K562 (cell line): ENCODE results near the gene ABHD8. TPM values are rescaled to one million over a fixed set of nuclear protein-coding genes. Genes with fewer than 3 reads are reported as not detected.

ENCODE experiments used
- BMI1 ChIP-seq: fragments of 150-350 bp; IDR thresholded peaks from 2 replicates; pipeline ENCODE4 v1.6.1; 2014; ENCODE audit warnings: low read length
- EHMT2 ChIP-seq: fragments of 450-650 bp; IDR thresholded peaks from 2 replicates; pipeline ENCODE4 v1.6.1; 2018; ENCODE audit warnings: antibody characterized with exemption
- FOXP1 ChIP-seq: sonication (generic); formaldehyde crosslinking; IDR thresholded peaks from 2 replicates; pipeline ENCODE4 v1.8.0; 2022; ENCODE audit warnings: mild to moderate bottlenecking, missing genetic modification reagents
- GATAD2A ChIP-seq: fragments of 450-650 bp; IDR thresholded peaks from 2 replicates; pipeline ENCODE4 v1.6.1; 2017
- JUNB ChIP-seq: fragments of 450-650 bp; formaldehyde crosslinking; conservative IDR thresholded peaks from 2 replicates; pipeline ENCODE4 v1.4.0; 2020; ENCODE audit warnings: mild to moderate bottlenecking
- LCOR ChIP-seq: sonication (generic); formaldehyde crosslinking; IDR thresholded peaks from 2 replicates; pipeline ENCODE4 v1.8.0; 2022; ENCODE audit warnings: mild to moderate bottlenecking, missing genetic modification reagents
- NFXL1 ChIP-seq: fragments of 450-650 bp; formaldehyde crosslinking; IDR thresholded peaks from 2 replicates; pipeline ENCODE4 v1.4.0; 2021; ENCODE audit warnings: mild to moderate bottlenecking
- THRAP3 ChIP-seq: fragments of 450-650 bp; IDR thresholded peaks from 2 replicates; pipeline ENCODE4 v1.6.1; 2016; ENCODE audit warnings: mild to moderate bottlenecking, inconsistent platforms, borderline replicate concordance
- TRIM24 ChIP-seq, 2 experiments: fragments of 450-650 bp; IDR thresholded peaks; 2 replicates each; pipeline ENCODE4 v1.6.1; 2016
- ZNF143 ChIP-seq: sonication (generic); formaldehyde crosslinking; IDR thresholded peaks from 2 replicates; pipeline ENCODE4 v1.9.0; 2022; ENCODE audit warnings: mild to moderate bottlenecking, missing genetic modification reagents
- ZNF239 ChIP-seq: fragments of 250-450 bp; sonication (Bioruptor Pico); IDR thresholded peaks from 2 replicates; pipeline ENCODE4 v1.4.0; 2020; ENCODE audit warnings: mild to moderate bottlenecking
- ZNF561 ChIP-seq: fragments of 450-650 bp; formaldehyde crosslinking; conservative IDR thresholded peaks from 2 replicates; pipeline ENCODE4 v1.4.0; 2020; ENCODE audit warnings: mild to moderate bottlenecking, moderate library complexity
- polyA plus RNA-seq, 8 experiments: library from polyadenylated mRNA; depleted of rRNA in 4 of 8; stranded (reverse) in 5 of 8; unstranded in 3 of 8; fragments of >200 nt; fragmentation: Nextera tagmentation in 2 of 8; fragmentation: Illumina TruSeq in 1 of 8; extraction: Ambion mirVana in 2 of 8; extraction: Trizol in 1 of 8; gene quantifications; 2 replicates each; pipeline versions ENCODE4 v1.2.1 to v1.2.3, GENCODE V29; 2011 to 2014; ENCODE audit warnings: inconsistent platforms in 1 of 8, missing spikeins in 1 of 8
- total RNA-seq, 7 experiments: library from RNA; depleted of rRNA in 6 of 7; stranded (reverse); fragments of >200 nt in 6 of 7; fragmentation: Illumina TruSeq in 2 of 7; extraction: Trizol in 2 of 7; gene quantifications; 2 replicates each; pipeline versions ENCODE4 v1.2.1 to v1.2.3, GENCODE V29; 2011 to 2021; ENCODE audit warnings: low replicate concordance in 1 of 7
- TF ChIP-seq, protein P1 (sequence below), 2 experiments: IDR thresholded peaks in 1 of 2; conservative IDR thresholded peaks in 1 of 2; 2 replicates each; pipeline ENCODE4 v1.6.1; 2016; ENCODE audit warnings: low read depth in 2 of 2, mild to moderate bottlenecking in 1 of 2, missing compliant biosample characterization in 1 of 2, missing genetic modification characterization in 1 of 2, moderate library complexity in 1 of 2
- TF ChIP-seq, protein P2 (sequence below), 2 experiments: IDR thresholded peaks; 2 replicates each; pipeline ENCODE4 v1.6.1; 2011; ENCODE audit warnings: borderline replicate concordance in 1 of 2, control low read depth in 1 of 2, low read depth in 1 of 2, low read length in 1 of 2, mild to moderate bottlenecking in 1 of 2, mixed read lengths in 1 of 2, moderate library complexity in 1 of 2; ENCODE audit not compliant: insufficient read depth in 1 of 2, insufficient read length in 1 of 2, poor library complexity in 1 of 2, severe bottlenecking in 1 of 2; ENCODE audit errors: extremely low read depth in 1 of 2
- TF ChIP-seq, protein P3 (sequence below): sonication (generic); formaldehyde crosslinking; IDR thresholded peaks from 2 replicates; pipeline ENCODE4 v1.5.0; 2020; ENCODE audit warnings: missing genetic modification reagents
- TF ChIP-seq, protein P4 (sequence below), 3 experiments: fragments of 200-800 bp in 1 of 3; sonication (Bioruptor generic) in 1 of 3; sonication (generic) in 1 of 3; formaldehyde crosslinking in 1 of 3; IDR thresholded peaks; 2 replicates each; pipeline versions ENCODE4 v1.6.1 to v1.8.0; 2016 to 2022; ENCODE audit warnings: mild to moderate bottlenecking in 2 of 3, missing compliant biosample characterization in 2 of 3, missing genetic modification characterization in 2 of 3, missing genetic modification reagents in 1 of 3

The ABHD8 gene
- total and polyA plus RNA-seq, 9 of the 15 experiments (the other 6 are each of a cell fraction or from before 2014, with no cell fraction given) = 0.04 to 6.6 (median 2.0) TPM; not detected in 1

DNA sequence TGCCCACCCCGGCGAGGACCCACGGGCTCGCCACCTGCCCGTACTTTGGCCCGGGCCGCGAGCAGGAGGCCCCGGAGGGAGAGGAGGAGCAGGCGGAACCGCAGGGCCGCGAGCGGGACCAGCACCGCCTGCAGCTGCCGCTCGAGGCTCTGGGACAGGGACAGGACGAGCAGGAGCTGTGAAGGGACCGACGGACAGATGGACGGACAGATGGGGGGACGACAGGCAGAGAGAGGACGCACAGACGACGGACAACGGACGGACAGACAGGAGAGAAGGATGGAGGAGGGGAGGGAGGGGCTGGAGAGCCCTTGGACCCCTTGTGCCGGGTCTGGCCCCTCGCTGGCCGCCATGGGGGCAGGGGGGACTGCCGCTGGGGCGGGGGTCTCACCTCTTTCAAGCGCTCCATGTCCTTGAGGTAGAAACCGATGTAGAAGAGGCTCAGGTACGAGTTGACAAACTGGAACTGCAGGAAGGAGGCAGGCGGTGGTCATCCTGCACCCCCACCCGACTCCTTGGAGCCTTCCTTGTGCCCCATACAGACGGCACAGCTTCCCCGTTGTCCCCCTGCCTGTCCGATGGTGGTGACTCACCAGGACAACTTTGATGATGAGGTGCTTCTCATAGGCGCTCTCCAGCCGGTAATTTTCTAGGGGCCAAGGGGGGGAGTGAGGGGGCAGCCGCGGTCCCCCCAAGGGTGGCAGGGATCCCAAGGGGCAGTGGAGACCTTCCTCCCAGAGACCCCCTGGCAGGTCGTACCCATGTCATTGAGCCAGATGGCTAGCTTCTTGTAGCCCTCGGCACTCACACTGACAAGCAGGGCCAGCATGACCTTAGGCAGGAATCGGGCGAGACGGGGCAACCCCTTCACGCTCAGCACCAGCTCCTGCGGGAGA lies 26.4 kb upstream of the ABHD8 start (continued):
- TF ChIP-seq, protein P1, sequence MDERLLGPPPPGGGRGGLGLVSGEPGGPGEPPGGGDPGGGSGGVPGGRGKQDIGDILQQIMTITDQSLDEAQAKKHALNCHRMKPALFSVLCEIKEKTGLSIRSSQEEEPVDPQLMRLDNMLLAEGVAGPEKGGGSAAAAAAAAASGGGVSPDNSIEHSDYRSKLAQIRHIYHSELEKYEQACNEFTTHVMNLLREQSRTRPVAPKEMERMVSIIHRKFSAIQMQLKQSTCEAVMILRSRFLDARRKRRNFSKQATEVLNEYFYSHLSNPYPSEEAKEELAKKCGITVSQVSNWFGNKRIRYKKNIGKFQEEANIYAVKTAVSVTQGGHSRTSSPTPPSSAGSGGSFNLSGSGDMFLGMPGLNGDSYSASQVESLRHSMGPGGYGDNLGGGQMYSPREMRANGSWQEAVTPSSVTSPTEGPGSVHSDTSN (CRISPR knock-in tag; IDR thresholded peaks at IDR 0.05; ENCODE audit: low read depth) = no peak
- TF ChIP-seq, protein P1 (tag; conservative IDR thresholded peaks at IDR 0.05; ENCODE audit: low read depth) = no peak
- TF ChIP-seq THRAP3 (no peak), LCOR (CRISPR knock-in tag) (no peak), JUNB (CRISPR knock-in tag) (no peak), ZNF143 (CRISPR knock-in tag) (no peak), FOXP1 (CRISPR knock-in tag) (no peak), GATAD2A (no peak), ZNF561 (CRISPR knock-in tag) (no peak), TRIM24 (IDR thresholded peaks at IDR 0.05) (no peak), EHMT2 (no peak), BMI1 (no peak), NFXL1 (CRISPR knock-in tag) (no peak), ZNF239 (no peak)
- TF ChIP-seq, protein P2, sequence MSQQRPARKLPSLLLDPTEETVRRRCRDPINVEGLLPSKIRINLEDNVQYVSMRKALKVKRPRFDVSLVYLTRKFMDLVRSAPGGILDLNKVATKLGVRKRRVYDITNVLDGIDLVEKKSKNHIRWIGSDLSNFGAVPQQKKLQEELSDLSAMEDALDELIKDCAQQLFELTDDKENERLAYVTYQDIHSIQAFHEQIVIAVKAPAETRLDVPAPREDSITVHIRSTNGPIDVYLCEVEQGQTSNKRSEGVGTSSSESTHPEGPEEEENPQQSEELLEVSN (IDR thresholded peaks at IDR 0.05; ENCODE audit: borderline replicate concordance in 1 of 2, extremely low read depth in 1 of 2, insufficient read depth in 1 of 2, insufficient read length in 1 of 2, low read depth in 1 of 2, low read length in 1 of 2, poor library complexity in 1 of 2, severe bottlenecking in 1 of 2) = peak in 1 of 2 experiments; percentile 38
- TF ChIP-seq, protein P3, sequence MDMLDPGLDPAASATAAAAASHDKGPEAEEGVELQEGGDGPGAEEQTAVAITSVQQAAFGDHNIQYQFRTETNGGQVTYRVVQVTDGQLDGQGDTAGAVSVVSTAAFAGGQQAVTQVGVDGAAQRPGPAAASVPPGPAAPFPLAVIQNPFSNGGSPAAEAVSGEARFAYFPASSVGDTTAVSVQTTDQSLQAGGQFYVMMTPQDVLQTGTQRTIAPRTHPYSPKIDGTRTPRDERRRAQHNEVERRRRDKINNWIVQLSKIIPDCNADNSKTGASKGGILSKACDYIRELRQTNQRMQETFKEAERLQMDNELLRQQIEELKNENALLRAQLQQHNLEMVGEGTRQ (CRISPR knock-in tag) = no peak
- TF ChIP-seq, protein P4, sequence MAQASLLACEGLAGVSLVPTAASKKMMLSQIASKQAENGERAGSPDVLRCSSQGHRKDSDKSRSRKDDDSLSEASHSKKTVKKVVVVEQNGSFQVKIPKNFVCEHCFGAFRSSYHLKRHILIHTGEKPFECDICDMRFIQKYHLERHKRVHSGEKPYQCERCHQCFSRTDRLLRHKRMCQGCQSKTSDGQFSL (CRISPR knock-in tag; IDR thresholded peaks at IDR 0.05) = 0 out of 2 replicates have a peak, but pooled peaks have one; percentile 25
- TF ChIP-seq, protein P4 (tag; IDR thresholded peaks at IDR 0.05) = no peak
